Neural cell (in vitro differentiated cells): ENCODE results near the gene EPB41L2. TPM values are rescaled to one million over a fixed set of nuclear protein-coding genes. Genes with fewer than 3 reads are reported as not detected.

Experiments
- H2AFZ ChIP-seq: fragments of 200-600, 300-800 bp; sonication (generic), shearing (Covaris generic); 2 replicates; pipeline ENCODE4 v1.6.0; 2014; ENCODE audit warnings: low read depth, mild to moderate bottlenecking, antibody characterized with exemption, low read length, moderate library complexity
- H3F3A ChIP-seq: fragments of 200-600 bp; shearing (Covaris generic); 2 replicates; pipeline ENCODE4 v1.6.1; 2016; ENCODE audit warnings: mild to moderate bottlenecking, moderate library complexity, mixed read lengths, antibody characterized with exemption, low read length; ENCODE audit not compliant: insufficient read depth, poor library complexity, severe bottlenecking
- H3K27ac ChIP-seq: fragments of 200-600, 300-800 bp; sonication (generic), shearing (Covaris generic); 2 replicates; pipeline ENCODE4 v1.5.1; 2014; ENCODE audit warnings: mild to moderate bottlenecking, low read length, moderate library complexity
- H3K27me3 ChIP-seq: fragments of 300-800, 200-600 bp; sonication (generic), shearing (Covaris generic); 2 replicates; pipeline ENCODE4 v1.6.0; 2014; ENCODE audit warnings: mild to moderate bottlenecking, low read depth, low read length, moderate library complexity; ENCODE audit not compliant: insufficient read depth
- H3K36me3 ChIP-seq: fragments of 300-800, 200-600 bp; sonication (generic), shearing (Covaris generic); 2 replicates; pipeline ENCODE4 v1.5.1; 2014; ENCODE audit warnings: mild to moderate bottlenecking, antibody characterized with exemption, low read length, moderate library complexity; ENCODE audit not compliant: insufficient read depth
- H3K4me2 ChIP-seq: fragments of 300-800, 200-600 bp; sonication (generic), shearing (Covaris generic); 2 replicates; pipeline ENCODE4 v1.6.0; 2014; ENCODE audit warnings: mild to moderate bottlenecking, low read length
- H3K4me3 ChIP-seq: fragments of 300-800, 200-600 bp; sonication (generic), shearing (Covaris generic); 2 replicates; pipeline ENCODE4 v1.5.1; 2014; ENCODE audit warnings: mild to moderate bottlenecking, low read length, moderate library complexity
- H3K79me2 ChIP-seq: fragments of 200-600 bp; shearing (Covaris generic); replicated peaks from 2 replicates; pipeline ENCODE4 v1.6.0; 2014; ENCODE audit warnings: mild to moderate bottlenecking, low read length, moderate library complexity; ENCODE audit not compliant: insufficient read depth
- H3K9ac ChIP-seq: fragments of 300-800, 200-600 bp; sonication (generic), shearing (Covaris generic); 2 replicates; pipeline ENCODE4 v1.6.1; 2016; ENCODE audit warnings: mild to moderate bottlenecking, low read length, mixed read lengths
- H3K9me2 ChIP-seq: fragments of 200-600 bp; shearing (Covaris generic); 2 replicates; pipeline ENCODE4 v1.6.1; 2016; ENCODE audit warnings: mild to moderate bottlenecking, low read length, mixed read lengths; ENCODE audit not compliant: insufficient read depth
- H3K9me3 ChIP-seq: fragments of 200-600, 300-800 bp; sonication (generic), shearing (Covaris generic); 2 replicates; pipeline ENCODE4 v1.6.1; 2016; ENCODE audit warnings: mild to moderate bottlenecking, mixed run types, low read length, moderate library complexity, mixed read lengths
- H4K20me1 ChIP-seq: fragments of 200-600 bp; shearing (Covaris generic); 2 replicates; pipeline ENCODE4 v1.6.1; 2016; ENCODE audit warnings: mild to moderate bottlenecking, mixed run types; ENCODE audit not compliant: insufficient read depth
- EP300 ChIP-seq: fragments of 450-650 bp; conservative IDR thresholded peaks from 2 replicates; pipeline ENCODE4 v1.6.1; 2014; ENCODE audit warnings: antibody characterized with exemption, mild to moderate bottlenecking, moderate library complexity; ENCODE audit not compliant: poor library complexity, severe bottlenecking
- EZH2 ChIP-seq: fragments of 200-600, 300-800 bp; shearing (Covaris generic), sonication (generic); IDR thresholded peaks from 2 replicates; pipeline ENCODE4 v1.6.1; 2014; ENCODE audit warnings: antibody characterized with exemption, low read length, borderline replicate concordance, mild to moderate bottlenecking; ENCODE audit not compliant: insufficient read depth, poor library complexity, severe bottlenecking
- MXI1 ChIP-seq: fragments of 450-650 bp; conservative IDR thresholded peaks from 2 replicates; pipeline ENCODE4 v1.6.1; 2014; ENCODE audit warnings: antibody characterized with exemption, mild to moderate bottlenecking; ENCODE audit not compliant: poor library complexity, severe bottlenecking
- POLR2AphosphoS5 ChIP-seq: IDR thresholded peaks from 2 replicates; pipeline ENCODE4 v1.6.1; 2012
- RAD21 ChIP-seq: fragments of 450-650 bp; conservative IDR thresholded peaks from 2 replicates; pipeline ENCODE4 v1.6.1; 2014; ENCODE audit warnings: antibody characterized with exemption, mild to moderate bottlenecking, moderate library complexity
- SMC3 ChIP-seq: fragments of 450-650 bp; conservative IDR thresholded peaks from 2 replicates; pipeline ENCODE4 v1.6.1; 2014; ENCODE audit warnings: antibody characterized with exemption, mild to moderate bottlenecking, moderate library complexity; ENCODE audit not compliant: poor library complexity
- TAF1 ChIP-seq: IDR thresholded peaks from 2 replicates; pipeline ENCODE4 v1.6.1; 2012; ENCODE audit warnings: low read depth
- polyA plus RNA-seq: library from polyadenylated mRNA; depleted of rRNA; stranded (reverse); fragments of >200 nt; gene quantifications from 2 replicates; pipeline ENCODE4 v1.2.3, GENCODE V29; 2014
- TF ChIP-seq, protein P1 (sequence below): fragments of 450-650 bp; IDR thresholded peaks from 2 replicates; pipeline ENCODE4 v1.5.1; 2014; ENCODE audit warnings: antibody characterized with exemption, mild to moderate bottlenecking, moderate library complexity; ENCODE audit not compliant: poor library complexity, severe bottlenecking

EPB41L2 gene
- polyA plus RNA-seq, 1 donor from 2014 or later: 13.5 TPM

GRCh38 chr6:131033631-131034030, 29.4 kb downstream of the EPB41L2 start:
- H3K9ac ChIP-seq: no peak overlapping the region
- H4K20me1 ChIP-seq: no peaks in the 10 kb centered on the region
- no peaks in the 10 kb centered on the region for H3K36me3 ChIP-seq
- no peaks in the 10 kb centered on the region for H3K27me3 ChIP-seq
- no peak overlapping the region for H2AFZ ChIP-seq
- H3F3A ChIP-seq: no peaks in the 10 kb centered on the region
- H3K9me2 ChIP-seq: no peaks in the 10 kb centered on the region
- H3K27ac ChIP-seq: no peak overlapping the region
- no peaks in the 10 kb centered on the region for H3K9me3 ChIP-seq
- H3K4me2 ChIP-seq: no peak overlapping the region
- TF ChIP-seq, protein P1, sequence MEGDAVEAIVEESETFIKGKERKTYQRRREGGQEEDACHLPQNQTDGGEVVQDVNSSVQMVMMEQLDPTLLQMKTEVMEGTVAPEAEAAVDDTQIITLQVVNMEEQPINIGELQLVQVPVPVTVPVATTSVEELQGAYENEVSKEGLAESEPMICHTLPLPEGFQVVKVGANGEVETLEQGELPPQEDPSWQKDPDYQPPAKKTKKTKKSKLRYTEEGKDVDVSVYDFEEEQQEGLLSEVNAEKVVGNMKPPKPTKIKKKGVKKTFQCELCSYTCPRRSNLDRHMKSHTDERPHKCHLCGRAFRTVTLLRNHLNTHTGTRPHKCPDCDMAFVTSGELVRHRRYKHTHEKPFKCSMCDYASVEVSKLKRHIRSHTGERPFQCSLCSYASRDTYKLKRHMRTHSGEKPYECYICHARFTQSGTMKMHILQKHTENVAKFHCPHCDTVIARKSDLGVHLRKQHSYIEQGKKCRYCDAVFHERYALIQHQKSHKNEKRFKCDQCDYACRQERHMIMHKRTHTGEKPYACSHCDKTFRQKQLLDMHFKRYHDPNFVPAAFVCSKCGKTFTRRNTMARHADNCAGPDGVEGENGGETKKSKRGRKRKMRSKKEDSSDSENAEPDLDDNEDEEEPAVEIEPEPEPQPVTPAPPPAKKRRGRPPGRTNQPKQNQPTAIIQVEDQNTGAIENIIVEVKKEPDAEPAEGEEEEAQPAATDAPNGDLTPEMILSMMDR: no peak
- TF ChIP-seq MXI1: no peak
- H3K4me3 ChIP-seq: no peak overlapping the region
- no peaks in the 10 kb centered on the region for H3K79me2 ChIP-seq

- no peak overlapping the region for H2AFZ ChIP-seq
- H3K4me2 ChIP-seq: no peak overlapping the region
- no peaks in the 10 kb centered on the region for H4K20me1 ChIP-seq
- H3K9me3 ChIP-seq: no peaks in the 10 kb centered on the region
- no peak overlapping the region for H3K4me3 ChIP-seq
- no peaks in the 10 kb centered on the region for H3K36me3 ChIP-seq
- no peaks in the 10 kb centered on the region for H3K9me2 ChIP-seq
- H3K27ac ChIP-seq: no peak overlapping the region
- H3K27me3 ChIP-seq: no peaks in the 10 kb centered on the region
- no peaks in the 10 kb centered on the region for H3K79me2 ChIP-seq
- H3F3A ChIP-seq: no peaks in the 10 kb centered on the region
- no peak overlapping the region for H3K9ac ChIP-seq
- TF ChIP-seq MXI1: no peak
- no peak for TF ChIP-seq SMC3
Observed at GRCh38 chr6:131029626-131030297, 33.3 kb downstream of the EPB41L2 start.

DNA sequence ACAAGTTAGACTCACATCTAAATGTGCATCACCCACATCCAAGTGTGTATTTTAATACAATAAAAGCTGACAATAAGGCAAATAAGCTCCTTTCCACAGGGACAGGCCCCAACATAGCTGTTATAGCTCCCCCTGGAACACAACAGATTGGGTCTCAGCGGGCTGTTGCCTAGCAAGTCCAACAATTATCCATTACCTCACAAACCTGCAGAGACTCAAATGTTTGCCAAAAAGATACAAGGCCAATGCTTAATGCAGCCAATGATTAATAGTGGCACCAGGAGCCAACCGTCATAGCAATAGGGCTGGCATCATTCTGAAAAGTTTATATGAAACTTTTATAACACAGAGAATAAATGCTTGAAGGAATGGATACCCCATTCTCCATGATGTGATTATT, 35.7 kb downstream of the EPB41L2 start:
- Histone ChIP-seq H2AFZ (no peak overlapping the region), H3K4me2 (no peak overlapping the region), H3F3A (no peaks in the 10 kb centered on the region), H3K4me3 (no peak overlapping the region), H3K36me3 (no peaks in the 10 kb centered on the region), H3K9me2 (no peaks in the 10 kb centered on the region), H3K9me3 (no peaks in the 10 kb centered on the region), H3K27me3 (no peaks in the 10 kb centered on the region), H3K9ac (no peak overlapping the region), H4K20me1 (no peaks in the 10 kb centered on the region), H3K27ac (no peak overlapping the region), H3K79me2 (no peaks in the 10 kb centered on the region)
- no peak for TF ChIP-seq SMC3
- TF ChIP-seq TAF1: no peak
- TF ChIP-seq RAD21: no peak
- TF ChIP-seq POLR2AphosphoS5: no peak
- TF ChIP-seq, protein P1: no peak
- no peak for TF ChIP-seq MXI1
- TF ChIP-seq EP300: no peak
- TF ChIP-seq EZH2: no peak
